ENCODE measurements around the gene CDH13. TPM values are rescaled to one million over a fixed set of nuclear protein-coding genes. Genes with fewer than 3 reads are reported as not detected.

Gene CDH13
- 2.0 TPM for total RNA-seq

- no peak for DNase-seq (ENCODE audit: low spot score)
Observed at GRCh38 chr16:82626791-82627261, at the start of gene CDH13. CDH13 (plus strand) TSS chr16:82626969.

DNA sequence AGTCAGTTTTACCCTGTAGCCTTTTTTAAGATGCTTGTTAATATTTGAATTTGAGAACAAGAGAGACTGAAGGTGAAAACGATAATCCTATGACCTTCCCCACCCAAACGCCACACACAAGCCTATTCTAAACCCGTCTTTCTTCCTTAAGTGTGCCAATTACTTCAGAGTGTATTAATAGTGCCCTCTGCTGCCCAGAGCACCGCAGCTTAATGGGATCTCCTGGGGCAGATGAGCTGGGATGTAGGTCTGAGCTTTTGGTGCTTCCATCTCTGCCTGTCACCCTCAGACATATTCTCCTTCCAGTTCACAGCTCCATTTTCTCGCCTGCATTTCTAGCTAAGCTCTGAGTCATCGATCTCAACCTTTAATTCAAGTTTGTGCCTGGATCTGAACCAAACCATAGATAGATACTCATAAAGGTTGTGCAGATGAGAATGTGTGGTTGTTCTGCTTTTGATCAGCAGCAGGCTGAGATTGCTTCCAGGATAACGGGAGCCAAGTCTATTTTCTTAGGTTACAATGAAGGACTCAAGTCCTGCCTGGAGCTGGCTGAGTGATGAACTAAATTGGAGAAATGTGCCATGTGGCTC, 46.4 kb upstream of the CDH13 start:
- DNase-seq (ENCODE audit: low spot score): peak; percentile 43

- DNase-seq (ENCODE audit: low spot score): no peak
Observed at GRCh38 chr16:82582975-82583374, 43.8 kb upstream of the CDH13 start.

DNA sequence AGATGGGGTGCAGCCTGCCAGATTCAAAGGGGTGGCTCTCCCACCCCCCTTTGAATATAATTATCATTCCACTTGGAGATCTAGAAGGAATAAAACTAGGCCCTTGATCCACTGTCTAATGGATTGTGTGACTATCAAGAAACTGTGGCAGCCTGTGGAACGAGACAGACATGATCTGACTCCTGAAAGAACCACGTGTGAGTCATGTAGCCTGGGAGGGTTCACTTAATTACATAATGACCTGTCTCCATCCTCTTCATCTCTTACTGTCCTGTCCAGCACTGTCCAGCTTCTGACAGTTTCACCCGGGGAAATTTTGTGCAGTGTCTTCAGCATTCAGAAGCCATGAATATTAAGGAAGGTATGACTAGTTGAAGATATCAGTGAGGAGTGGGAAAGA, 43.3 kb upstream of the CDH13 start:
- no peak for DNase-seq (ENCODE audit: low spot score)

DNA sequence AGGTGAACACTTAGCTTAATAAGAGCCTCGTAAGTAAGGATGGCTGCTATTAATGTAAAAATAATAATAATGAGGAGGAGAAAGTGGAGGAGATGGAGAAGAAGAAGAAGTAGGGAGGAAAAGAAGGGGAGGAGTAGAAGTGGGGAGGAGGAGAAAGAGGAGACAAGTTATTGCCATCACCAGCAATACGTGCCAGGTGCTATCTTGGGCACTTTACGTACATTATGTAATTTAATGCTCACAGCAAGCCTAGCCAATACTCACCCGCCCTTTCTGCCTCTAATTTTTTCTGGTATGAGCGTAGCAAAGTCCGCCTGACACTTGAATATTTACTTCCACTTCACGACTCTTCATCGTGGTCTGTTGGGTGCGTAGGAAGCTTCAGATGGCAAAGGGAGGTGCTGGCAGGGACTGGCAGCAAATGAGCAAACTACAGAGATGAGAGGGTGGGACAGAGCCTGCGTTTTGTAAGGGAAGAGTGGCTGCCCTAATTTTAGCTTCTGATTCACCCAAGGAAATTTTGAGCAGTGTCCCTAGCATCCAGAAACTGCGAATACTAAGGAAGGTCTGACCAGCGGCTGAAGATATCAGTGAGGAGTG, 42.1 kb upstream of the CDH13 start:
- no peak for DNase-seq (ENCODE audit: low spot score)

- no peak for DNase-seq (ENCODE audit: low spot score)
Observed at GRCh38 chr16:82585675-82586074, 41.1 kb upstream of the CDH13 start.

DNA sequence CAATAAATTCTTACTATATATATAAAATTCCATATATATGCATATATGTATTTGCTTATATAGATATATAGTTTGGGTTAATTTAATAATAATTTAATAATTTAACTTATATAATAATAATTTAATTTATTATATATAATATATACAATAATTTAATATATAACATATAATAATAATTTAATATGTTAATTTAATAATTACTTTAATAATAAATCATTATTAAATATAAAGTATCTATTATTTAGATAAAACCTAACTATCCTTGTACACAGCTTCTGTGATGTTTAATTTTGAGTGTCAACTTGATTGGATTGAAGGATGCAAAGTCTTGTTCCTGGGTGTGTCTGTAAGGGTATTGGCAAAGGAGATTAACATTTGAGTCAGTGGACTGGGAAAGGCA, 40.6 kb upstream of the CDH13 start:
- DNase-seq (ENCODE audit: low spot score): no peak

DNA sequence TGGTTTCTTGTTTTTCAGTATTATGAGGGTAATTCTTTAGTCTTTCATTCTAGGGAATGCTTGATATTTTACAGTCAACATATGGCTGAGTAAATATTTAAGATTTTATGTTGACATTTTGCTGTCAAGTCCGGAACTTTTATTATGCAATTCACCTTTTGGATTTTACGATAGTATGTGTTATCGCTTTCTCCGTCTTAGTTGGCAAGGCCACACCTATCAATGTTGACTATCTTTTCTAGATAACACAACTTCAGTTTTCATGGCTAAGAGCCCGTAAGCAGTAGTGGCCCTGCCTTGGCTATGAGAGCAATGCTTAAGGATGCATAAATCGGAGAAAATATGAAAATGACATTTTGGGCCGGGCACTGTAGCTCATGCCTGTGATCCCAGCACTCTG, 39.5 kb upstream of the CDH13 start:
- DNase-seq (ENCODE audit: low spot score): no peak

DNA sequence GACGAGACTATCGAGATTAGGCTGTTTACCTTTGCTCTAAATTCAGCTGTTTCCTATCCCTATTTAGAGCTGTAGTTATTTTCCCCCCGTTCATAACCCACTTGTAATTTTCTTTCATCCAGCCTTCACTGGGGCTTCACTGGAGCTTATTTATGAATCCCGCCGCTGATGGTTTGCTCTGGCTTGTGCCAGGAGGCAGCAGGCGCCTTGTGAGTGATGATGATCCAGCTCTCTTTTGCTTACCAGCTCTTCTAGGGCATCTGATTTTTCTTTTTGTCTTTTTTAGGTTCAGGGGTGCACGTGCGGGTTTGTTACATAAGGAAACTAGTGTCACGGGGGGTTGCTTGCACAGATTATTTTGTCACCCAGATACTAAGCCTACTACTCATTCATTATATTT, 37.4 kb upstream of the CDH13 start:
- no peak for DNase-seq (ENCODE audit: low spot score)

DNA sequence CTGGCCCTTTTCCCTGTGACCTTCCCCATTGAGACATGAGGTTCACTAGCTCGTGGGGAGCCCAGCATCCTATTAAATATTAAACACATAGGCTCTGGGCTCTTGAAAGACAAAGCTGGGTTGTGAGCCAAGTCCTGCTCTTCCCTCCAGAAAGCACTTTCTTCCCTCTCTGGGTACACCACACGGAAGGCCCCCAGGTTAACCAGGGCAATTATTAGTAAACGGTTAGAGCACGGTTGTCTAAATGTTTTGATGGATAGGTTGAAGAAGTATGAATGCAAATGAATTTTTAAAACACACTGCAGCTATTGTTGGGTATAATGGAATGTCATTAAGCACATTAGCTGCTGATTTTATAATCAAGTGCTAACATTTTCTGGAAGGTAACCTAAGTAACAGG, 32.7 kb upstream of the CDH13 start:
- DNase-seq (ENCODE audit: low spot score): no peak

- no peak for DNase-seq (ENCODE audit: low spot score)
Observed at GRCh38 chr16:82598771-82599170, 28.0 kb upstream of the CDH13 start.

DNA sequence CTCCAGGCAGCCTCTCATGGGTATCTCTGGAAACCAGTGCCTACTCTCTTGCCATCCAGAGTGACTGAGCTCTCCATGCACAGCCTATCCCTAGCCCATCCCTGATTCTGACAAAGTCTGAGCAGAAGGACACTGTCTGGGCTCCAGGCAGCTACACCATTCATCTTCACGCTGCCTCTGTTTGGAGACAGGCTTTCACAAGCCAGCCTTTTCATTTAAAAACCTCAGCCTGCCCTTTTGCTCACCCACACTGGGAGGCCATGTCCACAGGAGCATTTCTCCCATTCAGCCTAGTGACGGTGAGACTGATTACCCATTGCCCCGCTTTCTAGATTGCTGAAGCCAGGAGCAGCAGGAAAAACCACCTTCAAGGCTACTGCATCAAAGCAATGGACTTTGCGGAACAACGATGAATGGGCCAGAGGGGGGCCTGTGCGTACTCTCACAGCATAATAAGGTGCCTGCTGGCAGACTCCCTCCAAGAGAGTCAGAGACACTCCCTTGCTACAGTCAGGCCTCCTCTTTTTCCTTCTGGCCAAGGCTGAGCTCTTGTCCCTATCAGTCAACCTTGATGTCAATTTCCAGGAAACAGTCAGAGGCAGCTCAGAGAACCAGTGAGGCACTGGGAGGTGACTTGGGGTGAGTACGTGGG, 24.7 kb upstream of the CDH13 start:
- DNase-seq (ENCODE audit: low spot score): no peak

- DNase-seq (ENCODE audit: low spot score): peak; percentile 32
Observed at GRCh38 chr16:82603784-82604411, 22.9 kb upstream of the CDH13 start.

DNA sequence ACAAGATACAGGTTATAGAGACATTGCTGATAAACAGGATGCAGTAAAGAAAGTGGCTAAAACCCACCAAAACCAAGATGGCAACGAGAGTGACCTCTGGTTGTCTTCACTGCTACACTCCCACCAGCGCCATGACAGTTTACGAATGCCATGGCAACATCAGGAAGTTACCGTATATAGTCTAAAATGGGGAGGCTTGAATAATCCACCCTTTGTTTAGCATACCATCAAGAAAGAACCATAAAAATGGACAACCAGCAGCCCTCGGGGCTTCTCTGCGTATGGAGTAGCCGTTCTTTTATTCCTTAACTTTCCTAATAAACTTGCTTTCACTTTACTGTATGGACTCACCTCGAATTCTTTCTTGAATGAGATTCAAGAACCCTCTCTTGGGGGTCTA, 21.7 kb upstream of the CDH13 start:
- no peak for DNase-seq (ENCODE audit: low spot score)

- no peak for DNase-seq (ENCODE audit: low spot score)
Observed at GRCh38 chr16:82605863-82606620, 20.7 kb upstream of the CDH13 start.

GRCh38 chr16:82609140-82609539, 17.6 kb upstream of the CDH13 start:
- DNase-seq (ENCODE audit: low spot score): no peak

DNA sequence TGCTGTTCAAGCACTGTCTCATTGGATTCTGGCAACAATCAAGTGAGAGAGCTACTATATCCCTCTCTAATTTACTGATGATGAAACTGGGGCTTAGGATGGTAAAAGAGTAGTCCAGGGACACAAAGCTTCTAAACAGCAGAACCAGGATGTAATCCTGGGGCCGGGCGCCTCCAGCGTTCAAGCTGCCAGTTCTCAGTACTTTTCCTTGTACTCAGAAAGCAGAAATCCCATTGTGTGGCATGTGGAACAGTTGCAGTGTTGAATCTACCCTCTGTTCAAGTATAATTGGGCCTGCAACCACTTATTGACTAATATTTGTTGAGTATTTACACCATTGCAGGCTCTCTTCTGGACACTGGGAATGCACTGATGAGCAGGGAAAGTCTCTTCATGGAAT, 14.5 kb upstream of the CDH13 start:
- no peak for DNase-seq (ENCODE audit: low spot score)

DNA sequence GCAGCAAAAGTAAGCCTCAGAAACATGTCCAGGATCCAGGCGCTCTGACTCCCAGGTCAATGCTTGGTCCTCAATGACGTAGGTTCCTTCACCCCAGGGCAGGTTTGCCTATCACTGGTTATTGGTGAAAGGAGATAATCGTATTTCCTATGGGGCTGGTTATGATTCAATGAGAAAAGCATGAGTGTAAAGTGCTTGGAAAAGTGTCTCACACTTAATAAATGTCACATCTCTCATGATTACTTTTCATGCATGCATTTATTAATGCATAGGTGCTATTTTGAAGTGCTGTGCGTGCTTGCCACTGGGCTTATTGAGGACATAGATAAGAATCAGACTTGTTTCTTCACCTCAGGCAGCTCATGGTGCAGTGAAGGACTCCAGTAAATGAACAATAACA, 10.4 kb upstream of the CDH13 start:
- no peak for DNase-seq (ENCODE audit: low spot score)

DNA sequence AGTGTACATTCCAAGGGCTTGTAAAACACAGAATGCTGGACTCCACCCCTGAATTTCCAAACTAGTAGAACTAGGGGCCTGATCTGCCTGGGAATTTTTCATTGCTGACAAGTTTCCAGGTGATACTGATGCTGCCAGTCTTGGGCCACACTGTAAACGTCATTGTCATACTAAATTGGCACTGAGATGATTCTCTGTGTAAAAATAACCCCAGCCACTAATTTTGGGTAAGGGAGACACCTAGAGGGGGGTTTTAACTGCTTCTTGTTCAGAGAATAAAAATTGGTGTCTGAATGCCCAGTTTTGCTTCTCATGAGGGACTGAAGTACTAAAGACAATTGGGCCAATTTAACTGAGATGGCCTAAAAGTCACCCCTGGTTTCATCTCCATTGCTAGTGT, 5.0 kb upstream of the CDH13 start:
- no peak for DNase-seq (ENCODE audit: low spot score)

- no peak for DNase-seq (ENCODE audit: low spot score)
Observed at GRCh38 chr16:82623241-82623640, 3.5 kb upstream of the CDH13 start.

- no peak for DNase-seq (ENCODE audit: low spot score)
Observed at GRCh38 chr16:82625066-82625968, 1.5 kb upstream of the CDH13 start.

Measured in mucosa of gallbladder (tissue), 1 donor.